SK-N-SH treated with all-trans-retinoic acid at 6 μM for 48 hours (cell line): ENCODE results near the gene WDR46.

Experiments used
- ATAC-seq: fragments of 200-7000 bp; cut with Tn5 transposase; 3 replicates; pipeline ENCODE4 v1.9.1; 2020; ENCODE audit warnings: mild to moderate bottlenecking, moderate library complexity
- CREB5 ChIP-seq: fragments of 250-450 bp; sonication (Bioruptor Pico); IDR thresholded peaks from 2 replicates; pipeline ENCODE4 v1.5.1; 2020; ENCODE audit warnings: low read depth, mild to moderate bottlenecking, moderate library complexity
- ESRRG ChIP-seq: fragments of 250-450 bp; sonication (Bioruptor Pico); IDR thresholded peaks from 2 replicates; pipeline ENCODE4 v1.6.1; 2021; ENCODE audit warnings: mild to moderate bottlenecking
- OSR1 ChIP-seq: fragments of 250-450 bp; sonication (Bioruptor Pico); IDR thresholded peaks from 2 replicates; pipeline ENCODE4 v1.8.0; 2022; ENCODE audit warnings: moderate library complexity, mild to moderate bottlenecking, inconsistent platforms
- POU6F1 ChIP-seq: fragments of 250-450 bp; sonication (Bioruptor Pico); IDR thresholded peaks from 2 replicates; pipeline ENCODE4 v1.8.0; 2021; ENCODE audit warnings: low read depth, mild to moderate bottlenecking, moderate library complexity, borderline replicate concordance
- RARB ChIP-seq: fragments of 250-450 bp; sonication (Bioruptor Pico); IDR thresholded peaks from 2 replicates; pipeline ENCODE4 v1.8.0; 2021; ENCODE audit warnings: mild to moderate bottlenecking, moderate library complexity
- SNAI2 ChIP-seq: fragments of 250-450 bp; sonication (Bioruptor Pico); IDR thresholded peaks from 2 replicates; pipeline ENCODE4 v1.5.0; 2020; ENCODE audit warnings: mild to moderate bottlenecking, moderate library complexity
- TCF4 ChIP-seq: fragments of 250-450 bp; sonication (Bioruptor Pico); IDR thresholded peaks from 2 replicates; pipeline ENCODE4 v1.8.0; 2021; ENCODE audit warnings: mild to moderate bottlenecking, moderate library complexity, borderline replicate concordance
- ZFP3 ChIP-seq: fragments of 250-450 bp; sonication (Bioruptor Pico); IDR thresholded peaks from 2 replicates; pipeline ENCODE4 v1.5.0; 2020; ENCODE audit warnings: mild to moderate bottlenecking, moderate library complexity
- ZFP30 ChIP-seq: fragments of 450-650 bp; formaldehyde crosslinking; IDR thresholded peaks from 2 replicates; pipeline ENCODE4 v1.5.0; 2022; ENCODE audit warnings: mild to moderate bottlenecking, moderate library complexity
- ZNF70 ChIP-seq: fragments of 450-650 bp; formaldehyde crosslinking; IDR thresholded peaks from 2 replicates; pipeline ENCODE4 v1.5.0; 2020; ENCODE audit warnings: mild to moderate bottlenecking, moderate library complexity
- TF ChIP-seq, protein P1 (sequence below): fragments of 250-450 bp; sonication (Bioruptor Pico); IDR thresholded peaks from 2 replicates; pipeline ENCODE4 v1.8.0; 2020; ENCODE audit warnings: mild to moderate bottlenecking, moderate library complexity, borderline replicate concordance

Gene WDR46

DNA sequence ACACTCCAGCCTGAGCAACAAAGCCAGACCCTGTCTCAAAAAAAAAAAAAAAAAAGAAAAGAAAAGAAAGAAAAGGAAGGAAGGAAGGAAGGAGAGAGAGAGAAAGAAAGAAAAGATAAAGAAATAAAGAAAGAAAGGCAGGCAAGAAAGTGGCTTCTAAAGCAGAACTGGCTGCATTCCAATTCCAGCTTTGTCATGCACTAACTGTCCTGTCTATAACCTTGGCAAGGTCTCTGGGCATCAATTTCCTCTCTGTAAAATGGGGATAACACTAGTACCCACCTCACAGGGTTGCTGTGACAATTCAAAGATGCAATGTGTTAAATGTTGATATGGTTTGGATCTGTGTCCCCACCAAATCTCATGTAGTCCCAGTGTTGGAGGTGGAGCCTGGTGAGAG, 52.7 kb downstream of the WDR46 start (continued):
- TF ChIP-seq CREB5 (CRISPR knock-in tag) (no peak), ZFP3 (CRISPR knock-in tag) (no peak), TCF4 (no peak), ZFP30 (no peak), ESRRG (CRISPR knock-in tag) (no peak), POU6F1 (CRISPR knock-in tag) (no peak), RARB (CRISPR knock-in tag) (no peak), OSR1 (CRISPR knock-in tag) (no peak), SNAI2 (CRISPR knock-in tag) (no peak)
- TF ChIP-seq, protein P1, sequence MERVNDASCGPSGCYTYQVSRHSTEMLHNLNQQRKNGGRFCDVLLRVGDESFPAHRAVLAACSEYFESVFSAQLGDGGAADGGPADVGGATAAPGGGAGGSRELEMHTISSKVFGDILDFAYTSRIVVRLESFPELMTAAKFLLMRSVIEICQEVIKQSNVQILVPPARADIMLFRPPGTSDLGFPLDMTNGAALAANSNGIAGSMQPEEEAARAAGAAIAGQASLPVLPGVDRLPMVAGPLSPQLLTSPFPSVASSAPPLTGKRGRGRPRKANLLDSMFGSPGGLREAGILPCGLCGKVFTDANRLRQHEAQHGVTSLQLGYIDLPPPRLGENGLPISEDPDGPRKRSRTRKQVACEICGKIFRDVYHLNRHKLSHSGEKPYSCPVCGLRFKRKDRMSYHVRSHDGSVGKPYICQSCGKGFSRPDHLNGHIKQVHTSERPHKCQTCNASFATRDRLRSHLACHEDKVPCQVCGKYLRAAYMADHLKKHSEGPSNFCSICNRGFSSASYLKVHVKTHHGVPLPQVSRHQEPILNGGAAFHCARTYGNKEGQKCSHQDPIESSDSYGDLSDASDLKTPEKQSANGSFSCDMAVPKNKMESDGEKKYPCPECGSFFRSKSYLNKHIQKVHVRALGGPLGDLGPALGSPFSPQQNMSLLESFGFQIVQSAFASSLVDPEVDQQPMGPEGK (CRISPR knock-in tag): no peak

- no peak for TF ChIP-seq ZNF70
- ATAC-seq: no peak; the same call in 1 of the 3 replicates
Measured at GRCh38 chr6:33235221-33235634, 53.8 kb downstream of the WDR46 start.
